Measurements from ENCODE around the gene LSAMP.

LSAMP gene

GRCh38 chr3:115875460-115875859 lies 569.8 kb downstream of the LSAMP start:
- no peak for DNase-seq (ENCODE audit: low read depth)
- H3K4me3 ChIP-seq (ENCODE audit: control insufficient read depth, low read depth, low read length), result no peak overlapping the region
- TF ChIP-seq CTCF (conservative IDR thresholded peaks at IDR 0.05; ENCODE audit: control insufficient read depth, insufficient read depth, low read depth, low read length), result no peak

- DNase-seq (ENCODE audit: low read depth), result no peak
- no peak for TF ChIP-seq CTCF (conservative IDR thresholded peaks at IDR 0.05; ENCODE audit: control insufficient read depth, insufficient read depth, low read depth, low read length)
- no peak overlapping the region for H3K4me3 ChIP-seq (ENCODE audit: control insufficient read depth, low read depth, low read length)
Measured at GRCh38 chr3:115871735-115872134, 573.6 kb downstream of the LSAMP start.

- no peak for DNase-seq (ENCODE audit: low read depth)
- TF ChIP-seq CTCF (conservative IDR thresholded peaks at IDR 0.05; ENCODE audit: control insufficient read depth, insufficient read depth, low read depth, low read length), result no peak
- H3K4me3 ChIP-seq (ENCODE audit: control insufficient read depth, low read depth, low read length), result no peak overlapping the region
Measured at GRCh38 chr3:115864911-115865310, 580.4 kb downstream of the LSAMP start.

- H3K4me3 ChIP-seq (ENCODE audit: control insufficient read depth, low read depth, low read length), result no peak overlapping the region
- no peak for DNase-seq (ENCODE audit: low read depth)
- TF ChIP-seq CTCF (conservative IDR thresholded peaks at IDR 0.05; ENCODE audit: control insufficient read depth, insufficient read depth, low read depth, low read length), result no peak
Measured at GRCh38 chr3:115862849-115863248, 582.4 kb downstream of the LSAMP start.

- no peak for TF ChIP-seq CTCF (conservative IDR thresholded peaks at IDR 0.05; ENCODE audit: control insufficient read depth, insufficient read depth, low read depth, low read length)
- no peak for DNase-seq (ENCODE audit: low read depth)
- no peak overlapping the region for H3K4me3 ChIP-seq (ENCODE audit: control insufficient read depth, low read depth, low read length)
Measured at GRCh38 chr3:115862099-115862498, 583.2 kb downstream of the LSAMP start.

- H3K4me3 ChIP-seq (ENCODE audit: control insufficient read depth, low read depth, low read length), result no peak overlapping the region
- no peak for TF ChIP-seq CTCF (conservative IDR thresholded peaks at IDR 0.05; ENCODE audit: control insufficient read depth, insufficient read depth, low read depth, low read length)
- DNase-seq (ENCODE audit: low read depth), result no peak
Measured at GRCh38 chr3:115861166-115861733, 584.0 kb downstream of the LSAMP start.

GRCh38 chr3:115860766-115861165 lies 584.5 kb downstream of the LSAMP start:
- no peak for TF ChIP-seq CTCF (conservative IDR thresholded peaks at IDR 0.05; ENCODE audit: control insufficient read depth, insufficient read depth, low read depth, low read length)
- DNase-seq (ENCODE audit: low read depth), result no peak
- no peak overlapping the region for H3K4me3 ChIP-seq (ENCODE audit: control insufficient read depth, low read depth, low read length)
